A673 (cell line): ENCODE measurements around the gene DSCAM. TPM values are rescaled to one million over a fixed set of nuclear protein-coding genes. Genes with fewer than 3 reads are reported as not detected.

Source experiments
- BruUV-seq: library from RNA; stranded (reverse); fragments of 400-500 nt; replicated peaks from 2 replicates; lab custom pipeline; 2021; lab: Mats Ljungman, UMichigan
- CTCF ChIA-PET: fragments of 300-600 bp; sonication (Branson Sonifier 250); formaldehyde crosslinking; loops from one replicate; lab custom pipeline; 2022; ENCODE audit warnings: antibody characterized with exemption; lab: Charles Lee
- POLR2A ChIA-PET: fragments of 300-600 bp; sonication (Branson Sonifier 250); formaldehyde crosslinking; loops from one replicate; lab custom pipeline; 2022; ENCODE audit warnings: antibody characterized with exemption; ENCODE audit not compliant: low non-redundant PET; lab: Charles Lee
- DNase-seq: peaks from one replicate; pipeline ENCODE4 v3.0.0-alpha.2; 2015; ENCODE audit warnings: low spot score
- H3K27ac ChIP-seq: fragments of 200-600 bp; sonication (generic); 2 replicates; pipeline ENCODE4 v1.5.1; 2016; ENCODE audit warnings: mixed run types, low read depth, mild to moderate bottlenecking, mixed read lengths, antibody characterized with exemption, low read length; ENCODE audit not compliant: poor library complexity, severe bottlenecking
- H3K27me3 ChIP-seq: fragments of 200-600 bp; sonication (generic); replicated peaks from 2 replicates; pipeline ENCODE4 v1.6.1; 2017; ENCODE audit warnings: mixed run types, low read depth, mild to moderate bottlenecking, mixed read lengths, antibody characterized with exemption, low read length; ENCODE audit not compliant: insufficient read depth, poor library complexity
- H3K36me3 ChIP-seq: fragments of 200-600 bp; sonication (generic); 2 replicates; pipeline ENCODE4 v1.6.1; 2016; ENCODE audit warnings: mixed run types, mild to moderate bottlenecking, mixed read lengths, antibody characterized with exemption, low read length; ENCODE audit not compliant: insufficient read depth, poor library complexity, severe bottlenecking
- H3K4me1 ChIP-seq: fragments of 200-600 bp; sonication (generic); 2 replicates; pipeline ENCODE4 v1.6.1; 2017; ENCODE audit warnings: mixed run types, mild to moderate bottlenecking, mixed read lengths, antibody characterized with exemption, low read length; ENCODE audit not compliant: insufficient read depth, poor library complexity, severe bottlenecking
- H3K4me3 ChIP-seq: fragments of 200-600 bp; sonication (generic); 2 replicates; pipeline ENCODE4 v1.5.1; 2016; ENCODE audit warnings: low read depth, mixed run types, mild to moderate bottlenecking, mixed read lengths, low read length; ENCODE audit not compliant: poor library complexity, severe bottlenecking
- H3K9me3 ChIP-seq: fragments of 200-600 bp; sonication (generic); 2 replicates; pipeline ENCODE4 v1.6.1; 2016; ENCODE audit warnings: mixed run types, low read depth, mild to moderate bottlenecking, mixed read lengths, antibody characterized with exemption, low read length; ENCODE audit not compliant: poor library complexity, severe bottlenecking
- EZH2 ChIP-seq: fragments of 200-600 bp; sonication (generic); IDR thresholded peaks from 2 replicates; pipeline ENCODE4 v1.6.1; 2017; ENCODE audit warnings: borderline replicate concordance, low read depth, mild to moderate bottlenecking, mixed read lengths, antibody characterized with exemption, low read length; ENCODE audit not compliant: poor library complexity, severe bottlenecking
- intact Hi-C: fragments of 100-400 bp; cut with micrococcal nuclease; formaldehyde crosslinking; loops from one replicate; pipeline ENCODE4 v1.10.0; 2022; ENCODE audit not compliant: unreplicated experiment
- total RNA-seq: library from RNA; stranded (reverse); gene quantifications from 2 replicates; pipeline ENCODE4 v1.2.3, GENCODE V29; 2021
- TF ChIP-seq, protein P1 (sequence below): fragments of 300-800, 200-600 bp; sonication (generic); conservative IDR thresholded peaks from 2 replicates; pipeline ENCODE4 v1.5.1; 2017; ENCODE audit warnings: low read depth, mild to moderate bottlenecking, antibody characterized with exemption, low read length, moderate library complexity, mixed read lengths

Gene DSCAM
- total RNA-seq, 1 experiment from 2014 or later, result not detected

DNA sequence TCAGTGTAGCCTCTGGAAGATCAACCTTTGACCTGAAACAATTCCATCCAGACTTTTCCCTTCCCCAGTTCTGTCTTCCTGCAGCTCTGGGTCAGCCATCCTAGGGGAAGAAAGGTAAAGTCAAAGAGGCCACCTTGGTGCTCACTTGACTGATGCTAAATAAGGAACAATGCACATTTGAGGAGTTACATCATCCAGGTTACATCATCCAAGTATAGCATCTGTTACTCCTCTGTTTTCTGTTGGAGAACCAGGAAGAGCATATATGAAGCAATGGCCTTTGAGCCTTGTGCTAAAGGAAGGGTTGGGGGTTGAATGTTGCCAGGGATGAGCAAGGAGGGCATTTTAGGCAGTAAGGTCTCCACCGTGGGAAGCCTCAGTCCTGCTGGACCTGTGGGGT, 3.1 kb upstream of the DSCAM start:
- no TSS peak for BruUV-seq
- H3K27ac ChIP-seq, result no peak overlapping the region
- no peak for DNase-seq
- H3K9me3 ChIP-seq, result peaks cover 17% of the 10 kb centered on the region
- peaks cover 16% of the 10 kb centered on the region for H3K27me3 ChIP-seq
- no peak for TF ChIP-seq EZH2
- TF ChIP-seq, protein P1, sequence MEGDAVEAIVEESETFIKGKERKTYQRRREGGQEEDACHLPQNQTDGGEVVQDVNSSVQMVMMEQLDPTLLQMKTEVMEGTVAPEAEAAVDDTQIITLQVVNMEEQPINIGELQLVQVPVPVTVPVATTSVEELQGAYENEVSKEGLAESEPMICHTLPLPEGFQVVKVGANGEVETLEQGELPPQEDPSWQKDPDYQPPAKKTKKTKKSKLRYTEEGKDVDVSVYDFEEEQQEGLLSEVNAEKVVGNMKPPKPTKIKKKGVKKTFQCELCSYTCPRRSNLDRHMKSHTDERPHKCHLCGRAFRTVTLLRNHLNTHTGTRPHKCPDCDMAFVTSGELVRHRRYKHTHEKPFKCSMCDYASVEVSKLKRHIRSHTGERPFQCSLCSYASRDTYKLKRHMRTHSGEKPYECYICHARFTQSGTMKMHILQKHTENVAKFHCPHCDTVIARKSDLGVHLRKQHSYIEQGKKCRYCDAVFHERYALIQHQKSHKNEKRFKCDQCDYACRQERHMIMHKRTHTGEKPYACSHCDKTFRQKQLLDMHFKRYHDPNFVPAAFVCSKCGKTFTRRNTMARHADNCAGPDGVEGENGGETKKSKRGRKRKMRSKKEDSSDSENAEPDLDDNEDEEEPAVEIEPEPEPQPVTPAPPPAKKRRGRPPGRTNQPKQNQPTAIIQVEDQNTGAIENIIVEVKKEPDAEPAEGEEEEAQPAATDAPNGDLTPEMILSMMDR, result no peak
- no peaks in the 10 kb centered on the region for H3K36me3 ChIP-seq
- POLR2A ChIA-PET, result no interaction called here
- no peak overlapping the region for H3K4me3 ChIP-seq
- intact Hi-C loops, result no loop called here
- CTCF ChIA-PET, result no interaction called here
- H3K4me1 ChIP-seq, result no peaks in the 10 kb centered on the region

DNA sequence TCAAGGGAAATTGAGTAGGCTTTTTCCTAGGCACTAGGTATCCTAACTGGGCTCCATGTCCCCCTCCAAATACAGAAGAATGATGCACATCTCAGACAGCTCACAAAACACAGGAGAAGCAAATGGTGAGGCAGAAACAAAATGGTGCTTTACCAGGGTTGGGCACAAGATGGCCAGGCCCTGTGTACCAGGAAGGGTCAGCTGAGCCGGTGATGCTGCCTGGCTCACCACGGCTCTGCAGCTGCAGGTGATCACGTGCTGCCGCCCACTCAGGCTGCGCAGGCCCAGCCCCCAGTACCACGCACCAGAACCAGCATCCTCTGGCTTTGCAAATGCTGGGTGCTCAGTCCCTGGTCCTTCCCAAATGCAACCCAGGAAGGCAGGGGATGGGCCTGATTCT, 993 bp upstream of the DSCAM start:
- peaks cover 15% of the 10 kb centered on the region for H3K9me3 ChIP-seq
- no peak overlapping the region for H3K4me3 ChIP-seq
- no peak overlapping the region for H3K27ac ChIP-seq
- no peaks in the 10 kb centered on the region for H3K36me3 ChIP-seq
- no TSS peak for BruUV-seq
- DNase-seq, result no peak
- POLR2A ChIA-PET, result no interaction called here
- TF ChIP-seq, protein P1, result no peak
- no peak for TF ChIP-seq EZH2
- peaks cover 16% of the 10 kb centered on the region for H3K27me3 ChIP-seq
- intact Hi-C loops, result no loop called here
- no peaks in the 10 kb centered on the region for H3K4me1 ChIP-seq
- CTCF ChIA-PET, result no interaction called here

DNA sequence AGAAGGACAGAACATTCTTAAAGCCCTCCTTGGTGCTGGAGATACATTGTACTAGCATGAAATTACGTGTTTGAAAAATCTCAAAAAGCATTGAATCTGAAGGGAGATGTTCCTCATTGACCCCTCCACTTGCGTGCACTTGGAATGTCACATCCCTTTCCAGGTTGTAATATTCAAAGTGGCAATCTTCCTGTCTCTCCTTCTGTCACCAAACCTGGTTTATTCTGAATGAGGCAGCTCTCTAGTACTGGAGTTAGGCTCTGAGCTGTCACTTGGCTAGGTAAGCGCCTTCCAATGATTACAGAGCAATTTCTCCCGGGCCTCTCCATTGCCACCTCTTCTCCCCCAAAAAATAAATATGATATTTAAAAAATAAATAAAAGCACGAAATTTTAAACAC, 855 bp downstream of the DSCAM start:
- TF ChIP-seq, protein P1, result no peak
- no peak for TF ChIP-seq EZH2
- no peak for DNase-seq
- intact Hi-C loops, result no loop called here
- H3K4me3 ChIP-seq, result no peak overlapping the region
- no peak overlapping the region for H3K27ac ChIP-seq
- no TSS peak for BruUV-seq
- POLR2A ChIA-PET, result no interaction called here
- H3K9me3 ChIP-seq, result peaks cover 12% of the 10 kb centered on the region
- H3K36me3 ChIP-seq, result no peaks in the 10 kb centered on the region
- CTCF ChIA-PET, result no interaction called here
- peaks cover 16% of the 10 kb centered on the region for H3K27me3 ChIP-seq
- no peaks in the 10 kb centered on the region for H3K4me1 ChIP-seq
